ENCODE measurements around the gene MNAT1.

DNA sequence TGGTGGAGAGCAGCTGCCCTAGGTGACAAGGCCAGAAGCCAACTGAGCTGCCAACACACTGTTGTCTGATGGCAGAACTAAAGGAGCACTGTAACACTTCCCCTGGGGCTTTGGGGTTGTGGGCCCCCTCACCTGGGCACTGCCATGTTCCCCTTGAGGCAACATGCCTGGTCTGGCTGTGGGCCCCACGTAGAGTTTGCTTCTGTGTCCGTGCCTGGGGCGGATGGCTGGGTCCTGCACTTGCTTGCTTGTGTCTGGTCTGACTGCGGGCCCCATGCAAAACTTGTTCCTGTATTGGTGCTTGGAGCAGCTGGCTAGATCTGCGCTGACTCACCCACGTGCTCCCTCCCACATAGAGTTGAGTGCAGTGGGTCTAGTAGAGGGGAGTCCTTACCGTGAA lies 78.4 kb downstream of the MNAT1 start:
- TF ChIP-seq POLR2AphosphoS5 (IDR thresholded peaks at IDR 0.05; ENCODE audit: low read depth, low read length) (no peak), POLR2A (IDR thresholded peaks at IDR 0.05; ENCODE audit: low read depth, low read length) (no peak)
